DMS 273 (cell line): ENCODE results near the gene SPDYE4.

Source experiments
- DNase-seq: peaks from one replicate; lab custom pipeline; 2025; ENCODE audit not compliant: unreplicated experiment; lab: John Stamatoyannopoulos, UW

The SPDYE4 gene

GRCh38 chr17:8741771-8742170, 16.6 kb downstream of the SPDYE4 start:
- no peak for DNase-seq

- DNase-seq = no peak
These were observed 17.0 kb downstream of the SPDYE4 start for GRCh38 chr17:8741366-8741765.

DNA sequence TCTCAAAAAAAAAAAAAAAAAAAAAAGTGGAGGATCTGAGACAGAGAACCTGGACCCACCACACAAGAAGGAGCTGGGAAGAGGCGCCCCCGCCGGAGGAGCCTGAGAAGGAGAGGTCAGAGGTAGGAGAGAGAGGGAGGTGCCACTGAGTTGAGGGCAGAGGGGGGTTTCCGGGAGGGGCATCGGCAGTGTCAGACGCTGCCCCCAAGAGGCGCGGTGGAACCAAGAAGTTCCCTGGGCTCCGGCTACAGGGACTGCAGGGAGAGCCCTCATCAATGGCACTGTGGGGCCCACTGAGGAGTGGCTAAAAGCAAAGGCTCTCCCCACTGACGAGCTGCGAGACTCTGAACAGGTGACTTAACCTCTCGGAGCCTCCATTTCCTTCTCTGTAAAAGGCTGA, 17.9 kb downstream of the SPDYE4 start:
- peak; percentile 15 for DNase-seq

GRCh38 chr17:8739097-8739496, 19.2 kb downstream of the SPDYE4 start:
- no peak for DNase-seq

DNA sequence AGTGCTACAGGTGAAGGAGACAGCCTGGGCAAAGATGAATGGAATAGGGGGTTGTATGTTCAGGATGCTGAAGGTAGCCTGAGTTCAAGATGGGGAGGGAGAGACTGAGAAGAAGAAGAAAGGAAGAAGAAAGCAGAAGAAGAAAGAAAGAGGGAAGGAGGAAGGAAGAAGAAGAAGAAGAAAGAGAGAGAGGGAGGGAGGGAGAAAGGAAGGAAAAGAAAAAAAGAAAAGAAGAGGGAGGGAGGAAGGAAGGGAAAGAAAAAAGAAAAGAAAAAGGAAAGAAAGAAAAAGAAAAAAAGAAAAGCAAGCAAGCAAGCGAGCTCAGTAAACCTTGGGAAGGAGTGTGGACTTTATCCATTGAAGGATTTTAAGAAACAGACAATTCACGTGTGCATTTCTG, 21.6 kb downstream of the SPDYE4 start:
- DNase-seq = no peak

GRCh38 chr17:8736362-8736761, 22.0 kb downstream of the SPDYE4 start:
- DNase-seq = no peak

DNA sequence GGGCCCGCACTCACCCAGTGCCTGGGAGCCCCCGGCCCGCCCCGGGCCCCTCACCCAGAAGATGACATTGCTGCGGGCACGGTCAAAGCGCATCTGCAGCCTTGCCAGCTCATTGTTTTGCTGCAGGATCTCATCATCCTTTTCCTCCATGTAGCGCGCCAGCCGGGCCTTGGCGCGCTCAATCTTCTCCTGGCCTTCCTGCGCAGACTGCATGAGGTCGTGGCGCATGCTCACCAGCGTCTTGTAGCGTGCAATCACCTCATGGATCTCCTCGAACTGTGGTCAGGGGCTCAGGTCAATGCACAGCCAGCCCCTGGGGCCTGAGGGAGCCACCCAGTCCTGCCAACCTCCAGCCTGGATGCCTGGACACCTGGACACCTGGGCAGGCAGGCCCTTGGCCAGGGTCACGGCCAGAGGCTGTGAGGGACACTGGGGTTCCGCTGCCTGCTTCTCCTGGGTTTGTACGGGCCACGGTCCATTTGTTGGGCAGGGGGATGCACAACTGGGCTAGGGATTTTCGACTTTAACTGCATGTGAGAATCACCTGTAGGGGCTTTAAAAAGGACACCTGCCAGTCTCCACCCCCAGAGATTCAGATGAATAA, 22.9 kb downstream of the SPDYE4 start:
- no peak for DNase-seq

DNA sequence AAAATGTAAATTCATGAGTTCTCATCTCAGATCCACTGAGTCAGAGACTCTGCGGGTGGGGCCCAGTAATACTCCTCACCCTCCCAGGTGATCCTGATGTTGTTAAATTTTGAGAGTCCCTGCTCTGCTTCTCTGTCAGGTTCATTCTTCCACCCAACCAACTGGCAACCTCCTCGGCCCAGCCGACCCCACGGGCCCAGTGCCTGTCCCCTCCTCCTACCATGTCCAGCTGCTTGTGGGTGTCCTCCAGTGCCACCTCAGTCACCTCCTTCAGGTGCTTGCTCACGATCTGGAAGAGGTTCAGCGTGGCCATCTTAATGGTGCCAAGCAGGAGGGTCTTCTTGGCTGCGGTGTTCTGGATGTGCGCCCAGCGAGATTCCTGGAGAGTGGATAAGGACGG, 23.5 kb downstream of the SPDYE4 start:
- DNase-seq = no peak

DNA sequence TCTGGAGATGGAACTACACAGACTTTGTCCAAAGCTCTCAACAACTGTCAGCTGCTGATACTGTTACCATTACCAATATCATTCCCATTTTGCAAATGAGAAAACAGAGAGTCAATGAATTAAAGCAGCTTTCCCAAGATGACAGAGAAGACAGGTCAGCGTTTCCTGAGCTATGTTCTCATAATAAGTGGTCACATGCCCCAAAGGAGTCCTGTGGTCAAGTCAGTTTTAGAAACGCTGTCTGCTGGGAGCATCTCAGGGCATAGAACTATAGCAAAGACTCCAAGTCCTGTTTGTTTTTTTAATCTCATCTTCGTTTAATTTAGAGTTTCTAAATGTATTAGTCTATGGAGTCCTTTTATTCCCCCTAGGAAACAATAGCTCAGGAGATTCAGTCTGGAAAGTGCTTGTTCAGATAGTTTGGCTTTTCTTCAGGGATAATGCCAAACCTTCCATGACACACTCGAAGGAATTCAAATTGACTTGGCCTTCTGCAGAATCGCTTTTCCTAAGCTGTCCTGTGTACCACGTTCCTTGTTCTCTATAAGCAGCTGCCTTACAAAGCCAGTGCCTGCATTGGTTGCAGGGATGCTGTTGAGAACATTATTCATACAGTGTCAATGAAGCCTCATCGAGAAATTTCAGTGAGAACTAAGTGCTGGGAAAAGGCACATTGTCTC, 25.8 kb downstream of the SPDYE4 start:
- no peak for DNase-seq

- no peak for DNase-seq
These were observed 28.5 kb downstream of the SPDYE4 start for GRCh38 chr17:8729860-8730259.

- DNase-seq = no peak
These were observed 28.9 kb downstream of the SPDYE4 start for GRCh38 chr17:8729421-8729820.

GRCh38 chr17:8728971-8729370, 29.4 kb downstream of the SPDYE4 start:
- no peak for DNase-seq

- no peak for DNase-seq
These were observed 30.0 kb downstream of the SPDYE4 start for GRCh38 chr17:8728251-8728938.

DNA sequence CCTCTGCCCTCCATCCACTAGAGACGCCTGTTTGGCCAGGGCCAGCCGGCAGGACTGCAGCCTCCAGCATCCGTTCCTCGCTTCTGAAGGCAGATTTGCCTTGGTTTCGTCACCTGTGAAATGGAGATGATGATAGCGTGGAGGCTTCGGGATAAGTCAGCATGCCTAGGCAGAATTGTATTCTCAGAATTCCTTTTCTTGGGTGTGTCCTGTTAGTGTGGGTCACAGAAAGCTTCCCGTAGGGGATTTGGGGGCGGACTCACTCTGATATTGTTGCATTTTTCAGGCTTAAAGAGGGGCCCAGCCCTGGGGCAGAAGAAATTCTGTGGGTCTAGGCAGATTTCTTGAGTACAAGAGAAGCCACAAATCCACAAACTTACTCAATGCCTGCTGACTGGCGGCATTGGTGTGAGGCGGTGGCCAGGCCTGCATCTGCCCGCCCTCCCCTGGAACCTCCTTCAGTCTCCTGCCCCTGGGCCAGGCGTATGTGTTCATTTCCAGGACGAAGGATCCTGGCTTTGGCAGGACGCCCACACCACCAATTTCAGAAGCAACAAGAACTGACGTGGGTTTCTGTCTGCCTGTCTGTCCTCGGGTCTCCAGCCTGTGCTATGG, 31.3 kb downstream of the SPDYE4 start:
- DNase-seq = no peak

DNA sequence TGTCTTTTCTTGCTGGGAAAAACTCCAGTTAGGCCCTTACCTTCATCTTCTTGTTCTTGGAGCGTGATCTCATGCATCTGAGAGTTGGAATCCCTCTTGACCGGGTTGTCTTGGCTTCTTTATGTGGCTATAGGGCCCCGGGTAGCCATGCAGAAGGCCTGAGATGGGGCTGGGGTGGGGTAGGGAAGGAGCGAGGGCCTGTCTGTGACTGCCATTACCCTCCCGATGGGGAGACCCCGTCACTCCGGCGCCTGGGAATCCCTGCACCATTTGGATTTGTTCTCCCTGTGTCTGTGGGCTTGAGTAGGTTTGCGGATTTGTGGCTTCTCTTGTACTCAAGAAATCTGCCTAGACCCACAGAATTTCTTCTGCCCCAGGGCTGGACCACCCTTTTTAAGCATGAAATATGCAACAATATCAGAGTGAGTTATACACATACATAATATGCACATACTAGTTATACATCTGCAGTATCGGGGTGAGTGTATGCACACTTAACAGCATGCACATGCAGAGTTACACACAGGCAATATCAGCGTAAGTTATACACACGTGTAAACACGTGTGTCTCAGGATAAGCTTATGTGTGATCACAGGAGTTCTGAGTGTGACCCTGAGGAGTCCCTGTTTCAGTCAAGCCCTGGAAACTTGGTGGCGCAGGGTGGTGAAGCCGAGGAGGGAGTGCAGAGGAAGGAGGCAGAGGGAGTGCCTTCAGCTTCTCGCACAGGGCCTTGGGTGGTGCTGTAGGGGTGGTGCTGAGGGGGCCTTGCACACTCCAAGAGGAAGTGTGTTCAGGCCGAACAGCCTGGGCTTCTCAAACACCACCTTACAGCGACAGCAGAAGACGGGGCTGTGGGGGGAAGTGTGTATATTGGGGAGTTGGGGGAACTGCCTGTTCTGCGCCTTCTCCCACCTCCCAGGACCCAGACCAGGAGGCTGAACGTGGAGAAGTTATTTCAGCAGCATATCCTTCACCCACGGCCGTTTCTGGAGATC, 32.2 kb downstream of the SPDYE4 start:
- DNase-seq = no peak

DNA sequence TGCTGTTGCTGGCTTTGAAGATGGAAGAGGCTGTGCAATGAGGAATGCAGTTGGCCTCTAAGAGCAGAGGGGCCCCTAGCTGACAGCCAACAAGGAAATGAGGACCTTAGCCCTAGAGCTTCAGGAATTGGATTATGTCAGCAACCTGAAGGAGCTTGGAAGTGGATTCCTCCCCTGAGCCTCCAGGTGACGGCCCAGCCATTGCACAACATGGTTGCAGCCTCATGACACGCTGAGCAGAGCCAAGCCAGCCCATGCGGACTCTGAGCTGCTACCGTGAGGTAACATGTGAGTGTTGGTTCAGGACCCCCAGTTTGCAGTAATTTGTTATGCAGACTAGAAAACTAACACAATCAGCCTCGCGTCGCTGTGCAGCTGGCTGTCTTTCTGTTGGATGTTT, 33.9 kb downstream of the SPDYE4 start:
- no peak for DNase-seq

DNA sequence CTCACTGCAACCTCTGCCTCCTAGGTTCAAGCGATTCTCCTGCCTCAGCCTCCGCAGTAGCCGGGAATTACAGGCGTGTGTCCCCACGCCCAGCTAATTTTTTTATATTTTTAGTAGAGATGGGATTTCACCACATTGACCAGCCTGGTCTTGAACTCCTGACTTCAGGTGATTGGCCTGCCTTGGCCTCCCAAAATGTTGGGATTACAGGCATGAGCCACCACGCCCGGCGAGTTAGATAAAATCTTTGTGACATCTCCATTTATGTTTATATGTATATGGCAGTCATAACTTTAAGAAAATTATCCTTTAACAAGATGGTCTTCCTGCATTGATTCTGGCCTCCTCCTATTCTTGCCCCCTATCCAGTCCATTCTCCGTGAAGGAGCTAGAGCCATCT, 37.8 kb downstream of the SPDYE4 start:
- DNase-seq = no peak

- DNase-seq = no peak
These were observed 38.8 kb downstream of the SPDYE4 start for GRCh38 chr17:8719291-8720246.

DNA sequence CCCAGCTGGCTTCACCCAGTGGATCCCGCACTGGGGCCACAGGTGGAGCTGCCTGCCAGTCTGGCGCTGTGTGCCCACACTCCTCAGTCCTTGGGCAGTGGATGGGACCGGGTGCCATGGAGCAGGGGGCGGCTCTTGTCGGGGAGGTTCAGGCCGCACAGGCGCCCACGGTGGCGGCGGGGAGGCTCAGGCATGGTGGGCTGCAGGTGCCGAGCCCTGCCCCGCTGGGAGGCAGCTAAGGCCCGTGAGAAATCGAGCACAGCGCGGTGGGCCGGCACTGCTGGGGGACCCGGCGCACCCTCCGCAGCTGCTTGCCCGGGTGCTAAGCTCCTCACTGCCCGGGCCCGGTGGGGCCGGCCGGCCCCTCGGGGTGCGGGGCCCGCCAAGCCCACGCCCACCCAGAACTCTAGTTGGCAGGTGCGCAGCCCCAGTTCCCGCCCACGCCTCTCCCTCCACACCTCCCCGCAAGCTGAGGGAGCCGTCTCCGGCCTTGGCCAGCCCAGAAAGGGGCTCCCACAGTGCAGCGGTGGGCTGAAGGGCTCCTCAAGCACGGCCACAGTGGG, 40.3 kb downstream of the SPDYE4 start:
- DNase-seq = no peak
